Inflammatory macrophage (primary cell): ENCODE results near the gene TMEM239.
"Not testable (repeated sequence)": the region's sequence is repeated elsewhere in the genome, so short reads cannot be mapped to it uniquely, and the experiment has no call there.

Experiments
- DNase-seq, 2 donors: peaks; one replicate each; pipeline ENCODE4 v3.0.0-alpha.2; 2020 to 2022
- total RNA-seq, 18 experiments: gene quantifications; one replicate each; lab custom pipeline; 2026; ENCODE audit warnings: mixed read lengths in 6 of 18, inconsistent platforms in 2 of 18; lab: John Stamatoyannopoulos, UW

Gene TMEM239
- total RNA-seq = 0 to 0.08 (median 0) reads per million in 18 experiments

- DNase-seq = no peak
These were observed at the start of gene TMEM239 for GRCh38 chr20:2816030-2816582. TMEM239 (plus strand) TSS chr20:2816364; CDS start chr20:2816555, 191 bp downstream.

- DNase-seq = no peak
These were observed 48.2 kb upstream of the TMEM239 start for GRCh38 chr20:2767768-2768631.

- no peak for DNase-seq
These were observed 47.5 kb upstream of the TMEM239 start for GRCh38 chr20:2768632-2769015.

- DNase-seq = not testable (repeated sequence)
These were observed 46.1 kb upstream of the TMEM239 start for GRCh38 chr20:2770091-2770490.

GRCh38 chr20:2771631-2772080 is 44.5 kb upstream of the TMEM239 start:
- DNase-seq = no peak

GRCh38 chr20:2773812-2774211 is 42.4 kb upstream of the TMEM239 start:
- no peak for DNase-seq

- DNase-seq = no peak
These were observed 41.0 kb upstream of the TMEM239 start for GRCh38 chr20:2775139-2775538.

- no peak for DNase-seq
These were observed 37.4 kb upstream of the TMEM239 start for GRCh38 chr20:2778602-2779321.

GRCh38 chr20:2780948-2781347 is 35.2 kb upstream of the TMEM239 start:
- DNase-seq = no peak

- no peak for DNase-seq
These were observed 32.1 kb upstream of the TMEM239 start for GRCh38 chr20:2783908-2784566.

GRCh38 chr20:2793471-2793870 is 22.7 kb upstream of the TMEM239 start:
- no peak for DNase-seq

- no peak for DNase-seq
These were observed 21.9 kb upstream of the TMEM239 start for GRCh38 chr20:2794202-2794748.

- no peak for DNase-seq
These were observed 21.2 kb upstream of the TMEM239 start for GRCh38 chr20:2794866-2795447.

- DNase-seq = no peak
These were observed 20.7 kb upstream of the TMEM239 start for GRCh38 chr20:2795451-2795850.

GRCh38 chr20:2796011-2796660 is 20.0 kb upstream of the TMEM239 start:
- no peak for DNase-seq

- no peak for DNase-seq
These were observed 18.8 kb upstream of the TMEM239 start for GRCh38 chr20:2797136-2797983.

GRCh38 chr20:2798095-2798805 is 17.9 kb upstream of the TMEM239 start:
- DNase-seq = no peak

GRCh38 chr20:2798814-2799213 is 17.4 kb upstream of the TMEM239 start:
- no peak for DNase-seq

- DNase-seq = no peak
These were observed 16.9 kb upstream of the TMEM239 start for GRCh38 chr20:2799271-2799670.
